BLaER1 treated with 17β-estradiol and CSF1 and Interleukin-3, amounts not matched to agents 10 nM and 100 nM (cell line): ENCODE results near the gene DCLK1.

Source experiments
- H3K27ac ChIP-seq, 11 experiments: shearing (Covaris generic); formaldehyde crosslinking; 2 replicates each; pipeline ENCODE4 v1.8.1; 2022
- H3K27me3 ChIP-seq, 11 experiments: shearing (Covaris generic); formaldehyde crosslinking; 2 replicates each; pipeline ENCODE4 v1.8.1; 2022
- H3K36me3 ChIP-seq, 11 experiments: shearing (Covaris generic); formaldehyde crosslinking; 2 replicates each; pipeline ENCODE4 v1.8.1; 2022
- H3K4me1 ChIP-seq, 10 experiments: shearing (Covaris generic); formaldehyde crosslinking; 2 replicates each; pipeline ENCODE4 v1.8.1; 2022
- H3K4me2 ChIP-seq, 11 experiments: shearing (Covaris generic); formaldehyde crosslinking; 2 replicates each; pipeline ENCODE4 v1.8.1; 2022
- H3K4me3 ChIP-seq, 10 experiments: shearing (Covaris generic); formaldehyde crosslinking; 2 replicates each; pipeline ENCODE4 v1.8.1; 2022
- H3K9ac ChIP-seq, 11 experiments: shearing (Covaris generic); formaldehyde crosslinking; 2 replicates each; pipeline ENCODE4 v1.8.1; 2022
- H3K9me3 ChIP-seq, 11 experiments: shearing (Covaris generic); formaldehyde crosslinking; replicated peaks in 1 of 11; 2 replicates each; pipeline ENCODE4 v1.8.1; 2022
- H4K20me1 ChIP-seq, 11 experiments: shearing (Covaris generic); formaldehyde crosslinking; 2 replicates each; pipeline ENCODE4 v1.8.1; 2022
- Cebpa-rat ChIP-seq, 11 experiments: shearing (Covaris generic); IDR thresholded peaks; 2 replicates each; pipeline ENCODE4 v1.8.1; 2022

Gene DCLK1

GRCh38 chr13:36046672-36047071, 84.5 kb downstream of the DCLK1 start:
- Histone ChIP-seq H3K9me3 (no peaks in the 10 kb centered on the region), H3K4me3 (no peak overlapping the region), H3K9ac (no peak overlapping the region), H3K27me3 (no peaks in the 10 kb centered on the region), H3K27ac (0 out of 22 replicates have a peak overlapping the region, but pooled peaks of 1 of the 11 experiments have one; percentile 31), H3K4me2 (peak overlapping the region in 2 of 11 experiments; percentile 28 to 29; a peak in 4 of 22 replicates), H3K4me1 (peaks cover 0 to 15% (median 0%) of the 10 kb centered on the region in 10 experiments; a peak in 3 of 20 replicates), H4K20me1 (no peaks in the 10 kb centered on the region), H3K36me3 (no peaks in the 10 kb centered on the region)
- TF ChIP-seq Cebpa-rat (IDR thresholded peaks at IDR 0.05), result no peak

GRCh38 chr13:36038785-36039555, 92.2 kb downstream of the DCLK1 start:
- Histone ChIP-seq H3K36me3 (no peaks in the 10 kb centered on the region), H3K4me2 (no peak overlapping the region), H3K9ac (no peak overlapping the region), H3K4me1 (peaks cover 0 to 12% (median 2%) of the 10 kb centered on the region in 10 experiments; a peak in 7 of 20 replicates), H3K4me3 (no peak overlapping the region), H3K27ac (no peak overlapping the region), H3K9me3 (no peaks in the 10 kb centered on the region), H4K20me1 (no peaks in the 10 kb centered on the region), H3K27me3 (no peaks in the 10 kb centered on the region)
- TF ChIP-seq Cebpa-rat (IDR thresholded peaks at IDR 0.05), result no peak

DNA sequence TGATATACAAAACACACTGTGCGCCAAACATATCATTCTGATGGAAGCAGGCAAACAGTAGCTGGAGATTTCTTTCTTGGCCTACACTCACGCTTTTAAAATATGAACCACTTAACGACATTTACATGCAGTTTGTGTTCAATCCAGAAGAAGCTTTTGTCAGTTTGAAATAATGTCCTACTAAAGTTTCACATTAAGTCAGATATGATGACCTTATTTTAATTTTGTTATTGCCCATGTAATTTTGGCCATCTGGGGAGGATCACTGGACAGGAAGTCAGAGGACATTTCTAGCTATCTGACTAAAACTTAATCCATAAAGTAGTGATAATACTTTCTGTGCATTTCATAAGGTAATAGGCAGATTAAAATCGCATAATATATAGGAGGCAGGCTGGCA, 98.1 kb downstream of the DCLK1 start:
- Histone ChIP-seq H4K20me1 (no peaks in the 10 kb centered on the region), H3K27me3 (no peaks in the 10 kb centered on the region), H3K9me3 (no peaks in the 10 kb centered on the region), H3K36me3 (no peaks in the 10 kb centered on the region), H3K27ac (no peak overlapping the region), H3K4me3 (no peak overlapping the region), H3K4me2 (no peak overlapping the region), H3K9ac (no peak overlapping the region), H3K4me1 (peaks cover 0 to 17% (median 6%) of the 10 kb centered on the region in 10 experiments; a peak in 11 of 20 replicates)
- TF ChIP-seq Cebpa-rat (IDR thresholded peaks at IDR 0.05), result no peak

DNA sequence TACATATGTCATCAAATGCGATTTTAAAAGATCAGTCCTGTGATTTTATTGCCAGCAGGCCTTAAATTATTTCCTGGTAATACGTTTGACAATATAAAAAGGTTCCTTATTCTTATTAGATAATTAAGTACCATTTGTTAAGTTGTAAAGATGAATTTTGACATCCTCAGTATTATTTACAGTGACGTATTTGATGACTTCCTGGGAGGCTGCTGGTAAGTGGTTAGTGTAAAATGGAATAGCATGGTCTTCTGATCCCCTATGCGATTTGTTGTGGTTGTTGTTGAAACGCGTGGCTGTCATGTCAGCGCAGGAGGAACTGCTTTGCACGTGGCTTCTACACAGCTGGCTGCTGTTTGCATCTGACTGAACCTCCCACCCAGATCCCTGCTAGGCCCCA, 99.7 kb downstream of the DCLK1 start:
- H3K36me3 ChIP-seq, result no peaks in the 10 kb centered on the region
- H3K27ac ChIP-seq, result no peak overlapping the region
- H3K4me3 ChIP-seq, result no peak overlapping the region
- peaks cover 0 to 17% (median 6%) of the 10 kb centered on the region in 10 experiments; a peak in 11 of 20 replicates for H3K4me1 ChIP-seq
- no peak for TF ChIP-seq Cebpa-rat (IDR thresholded peaks at IDR 0.05)
- no peaks in the 10 kb centered on the region for H3K27me3 ChIP-seq
- no peak overlapping the region for H3K9ac ChIP-seq
- peak overlapping the region in 1 of 11 experiments; percentile 22; a peak in 1 of 22 replicates for H3K4me2 ChIP-seq
- no peaks in the 10 kb centered on the region; a peak in 1 of 22 replicates for H3K9me3 ChIP-seq
- no peaks in the 10 kb centered on the region for H4K20me1 ChIP-seq

DNA sequence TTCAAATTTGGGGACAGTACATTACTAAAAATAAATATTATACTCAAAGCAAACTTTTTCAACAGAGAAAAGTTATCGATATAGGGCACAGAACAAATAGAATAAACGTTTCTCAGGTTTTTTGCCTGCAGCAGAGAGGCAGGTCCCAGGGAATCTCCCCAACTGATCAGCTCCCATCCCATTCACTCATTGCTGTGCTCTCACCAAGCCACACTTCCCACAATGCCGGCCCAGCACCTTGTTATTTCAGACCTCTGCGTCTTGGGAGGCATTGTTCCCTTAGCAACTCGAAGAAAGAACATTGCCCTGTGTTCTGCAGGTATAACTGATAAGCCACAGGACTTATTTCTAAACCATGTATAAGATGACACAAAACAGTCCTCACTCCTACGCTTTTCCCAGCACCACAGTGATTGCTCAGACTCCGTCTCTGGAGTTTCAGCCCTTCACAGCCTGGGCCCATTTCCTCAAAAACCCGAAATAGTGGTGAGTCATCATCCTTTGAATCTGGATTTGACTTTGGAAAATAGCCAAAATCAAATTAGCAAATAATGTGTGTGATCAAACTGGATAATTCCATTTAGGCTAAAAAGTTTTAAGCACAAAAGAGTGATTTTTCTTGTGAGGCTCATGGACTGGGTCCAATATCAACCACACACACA, 100.4 kb downstream of the DCLK1 start:
- Histone ChIP-seq H3K27ac (no peak overlapping the region), H3K9me3 (no peaks in the 10 kb centered on the region; a peak in 1 of 22 replicates), H3K9ac (no peak overlapping the region), H3K27me3 (no peaks in the 10 kb centered on the region), H3K36me3 (no peaks in the 10 kb centered on the region), H3K4me3 (no peak overlapping the region), H4K20me1 (no peaks in the 10 kb centered on the region), H3K4me1 (peaks cover 0 to 17% (median 6%) of the 10 kb centered on the region in 10 experiments; a peak in 11 of 20 replicates), H3K4me2 (peak overlapping the region in 2 of 11 experiments; percentile 51 to 57; a peak in 4 of 22 replicates)
- no peak for TF ChIP-seq Cebpa-rat (IDR thresholded peaks at IDR 0.05)

DNA sequence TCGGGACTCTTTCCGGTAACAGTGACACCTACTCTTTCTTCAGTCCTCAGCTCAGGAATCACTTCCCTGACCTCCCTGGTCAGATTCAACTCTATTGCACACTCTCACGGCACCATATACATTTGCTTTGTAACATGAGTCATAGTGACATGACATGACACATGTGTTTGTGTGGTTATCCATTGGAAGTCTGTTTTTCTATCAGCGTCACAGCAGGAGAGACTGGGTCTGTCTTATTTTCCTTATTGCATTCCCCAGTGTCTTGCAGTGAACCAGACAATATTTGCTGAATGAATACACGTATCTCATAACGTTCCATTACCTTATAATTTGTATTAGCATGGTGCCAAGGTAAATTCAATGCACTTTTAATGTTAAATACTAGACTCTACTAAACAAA, 102.0 kb downstream of the DCLK1 start:
- Histone ChIP-seq H3K4me3 (no peak overlapping the region), H3K27ac (no peak overlapping the region), H3K4me2 (no peak overlapping the region), H3K9me3 (no peaks in the 10 kb centered on the region; a peak in 1 of 22 replicates), H3K36me3 (no peaks in the 10 kb centered on the region), H3K27me3 (no peaks in the 10 kb centered on the region), H3K9ac (no peak overlapping the region), H3K4me1 (peaks cover 0 to 17% (median 0%) of the 10 kb centered on the region in 10 experiments; a peak in 4 of 20 replicates), H4K20me1 (no peaks in the 10 kb centered on the region)
- TF ChIP-seq Cebpa-rat (IDR thresholded peaks at IDR 0.05), result no peak

DNA sequence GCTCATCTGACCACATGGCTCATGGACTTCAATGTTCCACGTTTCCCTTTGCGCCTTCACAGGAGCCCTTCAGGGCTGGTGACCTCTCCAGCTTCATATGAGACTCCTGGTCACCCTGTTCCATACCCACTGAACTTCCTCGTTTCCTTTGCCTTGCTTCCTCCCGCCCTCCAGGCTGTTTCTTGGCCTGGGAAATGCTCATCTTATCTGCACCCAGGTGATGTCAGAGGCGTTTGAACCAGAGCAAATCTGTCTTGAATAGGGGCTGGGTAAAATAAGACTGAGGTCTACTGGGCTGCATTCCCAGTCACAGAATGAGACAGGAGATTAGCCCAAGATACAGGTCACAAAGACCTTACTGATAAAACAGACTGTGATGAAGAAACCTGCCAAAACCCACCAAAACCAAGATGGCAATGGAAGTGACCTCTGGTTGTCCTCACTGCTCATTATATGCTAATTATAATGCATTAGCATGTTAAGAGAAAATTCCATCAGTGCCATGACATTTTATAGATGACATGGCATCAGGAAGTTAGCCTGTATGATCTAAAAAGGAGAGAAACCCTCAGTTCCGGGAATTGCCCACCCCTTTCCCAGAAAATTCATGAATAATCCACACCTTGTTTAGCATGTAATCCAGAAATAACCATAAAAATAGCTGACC, 102.7 kb downstream of the DCLK1 start:
- no peaks in the 10 kb centered on the region for H3K27me3 ChIP-seq
- H3K4me1 ChIP-seq, result peaks cover 0 to 17% (median 0%) of the 10 kb centered on the region in 10 experiments; a peak in 4 of 20 replicates
- H3K4me3 ChIP-seq, result no peak overlapping the region
- TF ChIP-seq Cebpa-rat (IDR thresholded peaks at IDR 0.05), result no peak
- H3K27ac ChIP-seq, result no peak overlapping the region
- H4K20me1 ChIP-seq, result no peaks in the 10 kb centered on the region
- no peaks in the 10 kb centered on the region; a peak in 1 of 22 replicates for H3K9me3 ChIP-seq
- H3K36me3 ChIP-seq, result no peaks in the 10 kb centered on the region
- H3K9ac ChIP-seq, result no peak overlapping the region
- no peak overlapping the region for H3K4me2 ChIP-seq

GRCh38 chr13:36026531-36026930, 104.7 kb downstream of the DCLK1 start:
- H3K36me3 ChIP-seq, result no peaks in the 10 kb centered on the region

DNA sequence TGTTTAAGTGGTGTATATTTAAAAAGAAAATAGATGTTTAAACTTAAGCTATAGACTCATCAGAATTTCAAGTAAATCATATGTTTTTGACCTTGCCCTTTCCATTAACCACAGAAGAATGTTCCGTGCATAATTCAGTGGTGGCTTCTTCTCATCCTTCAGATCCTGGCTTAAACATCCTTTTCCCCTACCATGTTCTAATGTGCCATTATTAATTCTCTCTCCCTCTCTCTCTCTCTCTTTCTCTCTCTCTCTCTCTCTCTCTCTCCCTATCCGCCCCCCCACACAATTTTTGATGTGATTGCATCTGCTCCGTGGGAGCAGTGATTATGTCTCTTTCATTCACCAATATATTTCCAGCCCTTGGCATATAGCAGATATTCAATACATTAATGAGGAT, 116.4 kb downstream of the DCLK1 start:
- H4K20me1 ChIP-seq, result no peaks in the 10 kb centered on the region

More at GRCh38 chr13:36026531-36026930, 104.7 kb downstream of the DCLK1 start:
- Histone ChIP-seq H3K9ac (no peak overlapping the region), H3K4me3 (no peak overlapping the region), H3K4me1 (peaks cover 0 to 15% (median 0%) of the 10 kb centered on the region in 10 experiments; a peak in 4 of 20 replicates), H3K9me3 (peaks cover 0 to 2% (median under 1%) of the 10 kb centered on the region in 11 experiments; a peak in 8 of 22 replicates), H3K4me2 (no peak overlapping the region), H3K27me3 (no peaks in the 10 kb centered on the region), H3K27ac (no peak overlapping the region), H4K20me1 (no peaks in the 10 kb centered on the region)
- TF ChIP-seq Cebpa-rat (IDR thresholded peaks at IDR 0.05), result no peak

More for the DNA sequence above, 116.4 kb downstream of the DCLK1 start:
- no peak overlapping the region for H3K27ac ChIP-seq
- H3K4me3 ChIP-seq, result no peak overlapping the region
- H3K36me3 ChIP-seq, result no peaks in the 10 kb centered on the region
- no peak for TF ChIP-seq Cebpa-rat (IDR thresholded peaks at IDR 0.05)
- H3K4me2 ChIP-seq, result no peak overlapping the region
- H3K27me3 ChIP-seq, result no peaks in the 10 kb centered on the region
- no peak overlapping the region for H3K9ac ChIP-seq
- H3K9me3 ChIP-seq, result peaks cover 2 to 11% (median 7%) of the 10 kb centered on the region in 11 experiments
- H3K4me1 ChIP-seq, result no peaks in the 10 kb centered on the region
